Ascending aorta (tissue), 2 donors: ENCODE results near the gene GKN2. TPM values are rescaled to one million over a fixed set of nuclear protein-coding genes. Genes with fewer than 3 reads are reported as not detected.

Experiments
- DNase-seq, 2 donors: peaks; one replicate each; pipeline ENCODE4 v3.0.0-alpha.2; 2019; ENCODE audit warnings: low spot score in 2 of 2
- H3K27ac ChIP-seq, 2 donors: fragments of 200-600 bp; sonication (generic); one replicate each; pipeline ENCODE4 v1.5.1; 2016 to 2017; ENCODE audit warnings: mild to moderate bottlenecking in 1 of 2
- H3K27me3 ChIP-seq: fragments of 200-600 bp; sonication (generic); one replicate; pipeline ENCODE4 v1.5.1; 2017
- H3K36me3 ChIP-seq, 2 donors: fragments of 200-600 bp; sonication (generic); one replicate each; pipeline ENCODE4 v1.5.1; 2016
- H3K4me1 ChIP-seq, 2 donors: fragments of 200-600 bp; sonication (generic); one replicate each; pipeline ENCODE4 v1.5.1; 2016 to 2017; ENCODE audit warnings: mild to moderate bottlenecking in 1 of 2
- H3K4me3 ChIP-seq, 2 donors: fragments of 200-600 bp; sonication (generic); one replicate each; pipeline ENCODE4 v1.5.1; 2016 to 2017; ENCODE audit warnings: mild to moderate bottlenecking in 1 of 2
- H3K9me3 ChIP-seq, 2 donors: fragments of 200-600 bp; sonication (generic); one replicate each; pipeline ENCODE4 v1.5.1; 2016
- CTCF ChIP-seq, 3 experiments: fragments of 200-600 bp in 2 of 3; fragments of 450-650 bp in 1 of 3; sonication (generic) in 2 of 3; IDR thresholded peaks; one replicate each; pipeline ENCODE4 v1.5.1; 2016 to 2019; ENCODE audit warnings: antibody characterized with exemption in 3 of 3, mild to moderate bottlenecking in 1 of 3, moderate library complexity in 1 of 3
- intact Hi-C: fragments of 100-400 bp; cut with DNase I; formaldehyde crosslinking; loops from one replicate; pipeline ENCODE4 v1.15.1; 2023
- total RNA-seq: library from RNA; depleted of rRNA; stranded (reverse); fragments of >200 nt; gene quantifications from one replicate; pipeline ENCODE4 v1.1.0, GENCODE V29; 2016

The GKN2 gene
- total RNA-seq, 1 donor from 2014 or later, result 0.75 TPM

- DNase-seq, result no peak
- Histone ChIP-seq H3K4me1 (no peaks in the 10 kb centered on the region), H3K9me3 (no peaks in the 10 kb centered on the region), H3K27ac (no peak overlapping the region), H3K27me3 (no peaks in the 10 kb centered on the region), H3K4me3 (no peak overlapping the region), H3K36me3 (no peaks in the 10 kb centered on the region)
- intact Hi-C loops, result no loop called here
- TF ChIP-seq CTCF (IDR thresholded peaks at IDR 0.05), result no peak
Observed at GRCh38 chr2:68915393-68915792, 37.3 kb downstream of the GKN2 start.

- TF ChIP-seq CTCF (IDR thresholded peaks at IDR 0.05), result no peak
- H3K36me3 ChIP-seq, result no peaks in the 10 kb centered on the region
- no peaks in the 10 kb centered on the region for H3K27me3 ChIP-seq
- no peaks in the 10 kb centered on the region for H3K9me3 ChIP-seq
- intact Hi-C loops, result no loop called here
- peaks cover 0 to 12% of the 10 kb centered on the region in 2 donors for H3K4me1 ChIP-seq
- no peak overlapping the region for H3K4me3 ChIP-seq
- no peak for DNase-seq
- no peak overlapping the region for H3K27ac ChIP-seq
Observed at GRCh38 chr2:68913359-68913758, 39.3 kb downstream of the GKN2 start.

- Histone ChIP-seq H3K27ac (no peak overlapping the region), H3K27me3 (no peaks in the 10 kb centered on the region), H3K4me1 (peaks cover 3 to 12% of the 10 kb centered on the region in 2 donors), H3K36me3 (no peaks in the 10 kb centered on the region), H3K9me3 (no peaks in the 10 kb centered on the region), H3K4me3 (no peak overlapping the region)
- TF ChIP-seq CTCF (IDR thresholded peaks at IDR 0.05), result no peak
- intact Hi-C loops, result no loop called here
- no peak for DNase-seq
Observed at GRCh38 chr2:68912732-68913131, 40.0 kb downstream of the GKN2 start.

GRCh38 chr2:68912111-68912510 lies 40.6 kb downstream of the GKN2 start:
- DNase-seq, result no peak
- intact Hi-C loops, result no loop called here
- TF ChIP-seq CTCF (IDR thresholded peaks at IDR 0.05), result no peak
- Histone ChIP-seq H3K4me1 (peaks cover 3 to 12% of the 10 kb centered on the region in 2 donors), H3K36me3 (no peaks in the 10 kb centered on the region), H3K9me3 (no peaks in the 10 kb centered on the region), H3K27me3 (no peaks in the 10 kb centered on the region), H3K27ac (no peak overlapping the region), H3K4me3 (no peak overlapping the region)

GRCh38 chr2:68911709-68912108 lies 41.0 kb downstream of the GKN2 start:
- Histone ChIP-seq H3K36me3 (no peaks in the 10 kb centered on the region), H3K4me1 (peaks cover 3 to 12% of the 10 kb centered on the region in 2 donors), H3K27me3 (no peaks in the 10 kb centered on the region), H3K4me3 (no peak overlapping the region), H3K9me3 (no peaks in the 10 kb centered on the region), H3K27ac (no peak overlapping the region)
- no peak for DNase-seq
- intact Hi-C loops, result no loop called here
- no peak for TF ChIP-seq CTCF (IDR thresholded peaks at IDR 0.05)

GRCh38 chr2:68911246-68911645 lies 41.4 kb downstream of the GKN2 start:
- Histone ChIP-seq H3K4me1 (peaks cover 3 to 12% of the 10 kb centered on the region in 2 donors), H3K9me3 (no peaks in the 10 kb centered on the region), H3K27ac (no peak overlapping the region), H3K4me3 (no peak overlapping the region), H3K27me3 (no peaks in the 10 kb centered on the region), H3K36me3 (no peaks in the 10 kb centered on the region)
- intact Hi-C loops, result no loop called here
- no peak for DNase-seq
- no peak for TF ChIP-seq CTCF (IDR thresholded peaks at IDR 0.05)
